ENCODE results near the gene FSTL4.
A peak's percentile ranks its signal among the peaks of the same experiment; 100 is the strongest.

FSTL4 gene

DNA sequence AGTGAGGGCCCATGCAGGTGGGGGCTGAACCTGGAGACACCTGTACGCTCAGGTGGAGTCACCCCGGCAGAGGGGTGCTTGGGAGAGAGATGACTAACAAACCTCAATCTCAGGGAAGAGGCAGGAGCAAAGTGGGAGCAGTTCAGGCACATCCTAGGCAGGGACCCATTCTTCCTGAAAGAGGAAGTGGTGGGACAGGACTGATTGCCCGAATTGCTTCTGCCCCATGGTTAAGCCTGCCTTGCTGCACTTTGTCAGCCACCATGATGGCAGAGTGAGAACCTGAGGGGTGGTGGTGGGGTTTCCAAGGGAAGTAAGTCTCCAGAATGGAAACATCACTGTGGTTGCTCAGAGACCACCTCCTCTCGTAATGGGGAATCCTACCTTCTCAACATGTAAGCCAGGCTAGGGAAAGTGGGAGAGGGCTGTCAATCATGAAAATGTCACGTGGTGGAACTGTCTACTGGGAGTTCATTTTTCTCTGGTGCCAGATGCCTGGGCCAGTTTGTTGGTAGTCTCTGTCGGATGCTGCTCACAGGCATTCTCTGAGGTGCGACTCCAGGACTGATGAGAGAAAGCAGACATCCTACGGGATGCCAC, 410.2 kb downstream of the FSTL4 start:
- no peak for DNase-seq

GRCh38 chr5:133201310-133201709, 411.0 kb downstream of the FSTL4 start:
- DNase-seq = no peak

DNA sequence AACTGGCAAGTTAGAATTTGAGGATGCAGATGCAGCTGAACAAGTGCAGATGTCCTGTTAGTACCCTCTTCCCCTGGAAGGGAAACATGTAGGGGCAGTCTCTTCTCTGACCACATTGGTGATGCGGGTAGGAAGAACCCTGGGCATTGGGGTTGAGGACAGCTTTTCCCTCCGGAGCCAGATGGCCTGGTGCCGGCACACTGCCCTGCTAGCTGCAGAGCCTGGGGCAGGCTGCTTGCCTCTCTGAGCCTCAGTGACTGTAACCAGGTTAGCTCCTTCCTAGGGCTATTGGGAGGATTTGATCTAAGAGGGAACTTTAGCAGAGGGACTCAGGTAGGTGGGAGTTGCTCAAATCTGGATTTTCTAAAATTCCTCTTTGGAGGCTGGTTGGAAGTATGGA, 412.1 kb downstream of the FSTL4 start:
- DNase-seq = no peak

GRCh38 chr5:133199417-133200178, 412.7 kb downstream of the FSTL4 start:
- DNase-seq = no peak

DNA sequence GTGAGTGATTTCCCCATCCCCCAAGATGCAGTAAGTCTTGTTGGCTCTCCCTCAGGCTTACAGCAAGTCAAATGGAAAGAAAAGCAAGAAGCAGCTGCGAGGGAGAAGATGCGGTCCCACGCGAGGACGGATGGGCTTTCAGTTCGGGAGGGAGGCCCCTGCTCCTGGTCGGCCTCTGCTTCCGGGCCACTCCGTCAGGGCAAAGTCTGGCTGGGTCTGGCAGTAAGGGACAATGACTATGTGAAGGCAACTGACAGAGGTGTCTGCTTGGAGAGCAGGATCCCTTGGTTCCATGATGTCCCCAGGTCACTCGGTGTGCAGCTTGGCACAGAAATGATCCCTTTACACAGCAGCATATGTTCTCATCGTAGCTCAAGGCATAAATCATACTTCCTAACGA, 413.8 kb downstream of the FSTL4 start:
- no peak for DNase-seq

DNA sequence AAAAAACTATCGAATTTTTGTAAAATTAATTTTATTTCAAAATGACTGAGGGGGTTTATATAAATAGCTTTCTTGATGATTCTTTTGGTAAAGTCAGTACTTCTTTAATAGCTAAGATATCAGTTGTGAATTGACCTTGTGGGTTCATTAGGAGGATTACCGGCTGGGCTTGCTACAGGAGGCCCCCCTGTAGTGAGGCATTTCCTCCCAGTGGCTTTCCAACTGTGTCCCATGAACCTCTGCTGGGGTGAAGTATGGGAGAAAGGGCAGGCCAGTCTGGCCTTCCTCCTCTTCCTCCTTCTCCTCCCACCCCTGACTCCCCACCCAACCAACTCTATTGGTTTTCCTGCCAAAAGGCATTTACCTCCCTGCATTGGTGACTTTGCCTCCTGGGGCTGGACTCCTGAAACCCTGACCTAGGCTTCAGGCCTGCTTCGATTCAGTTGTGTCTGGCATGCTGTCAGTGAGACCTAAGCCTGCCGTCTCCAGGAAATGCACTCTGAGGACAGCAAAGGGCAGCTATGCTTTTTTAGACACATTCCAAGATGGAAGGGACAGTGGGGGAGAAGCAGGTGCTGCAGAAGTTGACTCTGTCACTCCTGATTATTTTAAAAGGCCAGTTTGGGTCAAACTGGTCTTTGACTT, 415.8 kb downstream of the FSTL4 start:
- DNase-seq = no peak

- DNase-seq = no peak
Measured at GRCh38 chr5:133195250-133195649, 417.1 kb downstream of the FSTL4 start.

GRCh38 chr5:133193794-133194193, 418.5 kb downstream of the FSTL4 start:
- no peak for DNase-seq

DNA sequence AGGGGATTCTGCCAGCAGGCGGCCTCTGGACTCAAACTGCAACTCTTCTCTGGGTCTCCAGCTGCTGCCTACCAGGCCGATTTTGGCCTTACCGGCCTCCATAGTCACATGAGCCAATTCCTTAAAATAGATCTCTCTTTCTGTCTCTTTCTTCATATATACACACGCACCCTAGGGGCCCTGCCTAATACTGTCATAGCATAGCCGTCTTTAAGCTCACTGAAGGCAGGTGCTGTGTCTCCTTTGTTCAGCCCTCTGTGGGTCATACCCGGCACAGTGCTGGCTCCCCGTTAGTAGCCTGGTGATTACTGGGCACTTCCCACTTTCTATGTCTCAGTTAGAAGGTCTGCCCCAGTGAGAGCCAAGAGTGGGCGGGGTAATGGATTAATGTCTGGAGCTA, 419.6 kb downstream of the FSTL4 start:
- no peak for DNase-seq

DNA sequence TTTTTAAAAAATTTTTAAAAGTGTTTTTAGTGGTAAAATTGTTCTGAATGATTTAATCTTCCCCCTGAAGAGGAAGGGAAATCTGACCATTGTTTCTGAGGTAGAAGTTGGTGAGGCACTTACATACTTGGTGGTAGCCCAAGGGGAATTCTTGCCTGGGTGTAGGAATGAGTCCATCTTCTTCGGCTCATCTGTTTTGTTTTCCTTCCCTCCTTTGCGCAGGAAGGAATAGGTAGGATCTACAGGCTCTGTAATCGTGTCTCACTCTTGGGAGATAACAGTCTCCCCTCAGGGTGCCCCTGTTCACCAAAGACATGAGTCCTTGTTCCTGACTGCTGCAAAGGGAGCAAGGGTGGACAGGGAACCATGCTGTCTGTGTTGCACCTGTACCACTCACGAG, 422.5 kb downstream of the FSTL4 start:
- DNase-seq = no peak

DNA sequence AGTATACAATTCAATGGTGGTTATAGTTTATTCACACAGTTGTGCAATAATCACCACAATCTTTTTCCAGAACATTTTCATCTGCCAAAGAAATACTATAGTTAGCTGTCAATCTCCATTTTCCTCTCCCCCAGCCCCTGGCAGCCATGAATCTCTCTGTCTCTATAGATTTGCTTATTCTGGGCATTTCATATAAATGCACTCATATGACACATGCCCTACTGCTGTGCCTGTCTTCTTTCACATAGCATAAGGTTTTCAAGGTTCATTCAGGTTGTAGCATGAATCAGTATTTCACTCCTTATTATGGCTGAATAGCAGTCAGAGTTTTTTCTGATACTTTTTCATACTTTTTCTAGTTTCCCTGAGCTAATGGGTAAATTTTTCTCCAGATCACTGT, 432.9 kb downstream of the FSTL4 start:
- no peak for DNase-seq

DNA sequence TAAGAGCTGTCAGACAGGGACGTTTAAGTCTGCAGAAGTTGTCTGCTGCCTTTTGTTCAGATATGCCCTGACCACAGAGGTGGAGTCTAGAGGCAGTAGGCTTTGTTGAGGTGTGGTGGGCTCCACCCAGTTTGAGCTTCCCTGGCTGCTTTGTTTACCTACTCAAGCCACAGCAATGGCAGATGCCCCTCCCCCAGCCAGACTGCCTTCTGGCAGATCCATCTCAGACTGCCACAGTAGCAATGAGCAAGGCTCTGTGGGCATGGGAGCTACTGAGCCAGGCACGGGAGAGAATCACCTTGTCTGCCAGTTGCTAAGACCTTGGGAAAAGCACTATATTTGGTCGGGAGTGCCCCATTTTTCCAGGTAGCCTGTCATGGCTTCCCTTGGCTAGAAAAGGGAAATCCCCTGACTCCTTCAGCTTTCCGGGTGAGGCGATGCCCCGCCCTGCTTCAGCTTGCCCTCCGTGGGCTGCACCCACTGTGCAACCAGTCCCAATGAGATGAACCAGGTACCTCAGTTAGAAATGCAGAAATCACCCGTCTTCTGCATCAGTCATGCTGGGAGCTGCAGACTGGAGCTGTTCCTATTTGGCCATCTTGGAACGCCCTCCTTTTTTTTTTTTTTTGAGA, 441.5 kb downstream of the FSTL4 start:
- DNase-seq = peak; percentile 80

- no peak for DNase-seq
Measured at GRCh38 chr5:133164759-133165158, 447.6 kb downstream of the FSTL4 start.

GRCh38 chr5:133163839-133164238, 448.5 kb downstream of the FSTL4 start:
- DNase-seq = no peak

- no peak for DNase-seq
Measured at GRCh38 chr5:133159543-133159942, 452.8 kb downstream of the FSTL4 start.

DNA sequence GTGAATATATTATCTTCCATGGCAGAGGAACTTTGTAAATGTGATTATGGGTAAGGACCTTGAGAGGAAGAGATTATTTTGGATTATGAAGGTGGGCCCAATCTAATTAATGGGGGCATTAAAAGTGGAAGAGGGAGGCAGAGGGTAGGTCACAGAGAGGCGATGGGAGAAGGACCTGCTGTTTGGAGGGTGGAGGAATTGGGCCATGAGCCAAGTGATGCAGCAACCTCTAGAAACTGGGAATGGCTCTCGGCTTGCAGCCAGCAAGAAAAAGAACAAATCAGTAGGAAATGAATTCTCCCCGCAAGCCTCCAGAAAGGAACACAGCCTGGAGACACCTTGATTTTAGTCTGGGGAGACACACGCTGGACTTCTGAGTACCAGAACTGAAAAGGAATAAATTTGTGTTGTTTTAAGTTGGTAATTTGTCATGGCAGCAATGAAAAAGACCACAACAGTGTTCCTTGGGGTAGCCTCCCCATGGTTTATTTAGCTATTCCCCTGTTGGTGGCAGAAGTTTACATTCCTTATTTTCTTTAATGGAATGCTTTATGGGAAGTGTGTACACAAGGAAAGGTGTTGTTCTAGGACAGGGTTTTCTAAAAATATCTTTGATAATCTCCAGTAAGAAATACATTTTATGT, 456.9 kb downstream of the FSTL4 start:
- DNase-seq = no peak

- no peak for DNase-seq
Measured at GRCh38 chr5:133154274-133155075, 457.9 kb downstream of the FSTL4 start.

DNA sequence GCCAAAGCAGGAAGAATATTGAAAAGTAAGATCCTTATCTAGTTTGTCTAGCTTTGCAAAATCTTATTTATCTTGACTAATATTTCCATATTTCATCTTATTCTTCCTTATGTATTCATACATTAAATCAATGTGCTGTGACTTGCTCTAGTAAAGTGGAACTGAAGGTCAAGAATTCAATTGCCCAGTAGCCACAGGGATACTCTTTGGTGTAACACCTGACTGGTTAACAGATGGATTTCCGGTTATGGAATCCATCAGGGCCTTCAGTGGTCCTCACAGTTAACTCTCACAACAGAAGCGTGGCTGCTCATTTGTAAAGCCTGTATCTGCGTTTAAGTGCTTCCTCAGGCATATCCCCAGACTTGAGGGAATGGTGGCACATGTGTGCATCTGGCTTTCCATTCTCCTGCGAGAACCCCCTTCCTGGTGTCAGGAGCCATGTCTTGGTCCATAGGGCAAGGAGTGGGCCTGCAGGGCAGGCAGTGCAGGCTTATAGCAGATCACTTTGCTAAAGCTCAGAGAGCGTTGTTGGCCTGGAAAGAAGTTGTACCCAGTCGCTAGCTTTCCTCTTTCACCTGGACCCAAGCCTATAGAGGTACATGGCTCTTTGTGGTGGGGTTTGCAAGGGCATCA, 461.3 kb downstream of the FSTL4 start:
- DNase-seq = no peak

DNA sequence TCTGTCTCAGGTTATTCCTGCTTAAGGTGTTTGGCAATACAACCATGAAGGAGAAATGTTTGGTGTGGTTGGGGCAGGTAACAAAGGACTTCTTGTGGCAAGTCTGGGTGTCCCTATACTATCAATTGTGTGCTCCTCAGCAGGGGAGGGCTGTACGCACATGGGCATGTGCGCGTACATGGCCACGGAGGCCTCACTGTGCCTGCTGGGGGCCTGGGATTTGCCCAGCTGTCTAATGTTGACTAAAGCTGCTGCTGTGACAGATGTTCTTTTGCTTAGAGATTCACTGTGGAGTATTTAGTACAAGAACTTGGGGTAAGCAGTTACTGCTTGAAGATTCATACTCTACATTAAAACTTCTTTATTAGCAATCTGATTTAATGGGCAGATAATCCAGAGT, 463.0 kb downstream of the FSTL4 start:
- DNase-seq = no peak

GRCh38 chr5:133147815-133148567, 464.4 kb downstream of the FSTL4 start:
- DNase-seq = no peak

DNA sequence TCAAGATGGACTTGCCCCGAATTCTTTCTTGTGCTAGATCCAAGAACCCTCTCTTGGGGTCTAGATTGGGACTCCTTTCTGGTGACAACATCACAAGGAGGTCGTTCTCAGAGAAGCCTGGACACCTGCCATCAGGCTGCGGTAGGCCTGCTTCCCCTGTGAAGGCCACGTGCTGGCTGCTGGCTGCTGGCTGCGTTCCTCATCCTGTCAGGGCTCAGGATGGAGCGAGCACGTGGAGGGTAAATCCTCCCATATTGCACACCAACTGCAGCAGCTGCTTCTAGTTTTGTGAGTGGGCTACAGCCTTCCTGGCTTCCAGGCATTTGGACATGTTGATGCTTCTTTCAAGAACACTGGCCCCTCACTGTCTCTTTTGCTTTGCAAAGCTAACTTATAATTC, 464.9 kb downstream of the FSTL4 start:
- no peak for DNase-seq
